CD4-positive, alpha-beta memory T cell (primary cell): ENCODE results near the gene RNF167. TPM values are rescaled to one million over a fixed set of nuclear protein-coding genes. Genes with fewer than 3 reads are reported as not detected.

Experiments used
- CTCF ChIA-PET: fragments of 350-600 bp; sonication (Branson Sonifier 250); formaldehyde crosslinking; loops from one replicate; lab custom pipeline; 2021; ENCODE audit warnings: inconsistent platforms; ENCODE audit not compliant: partially characterized antibody; lab: Charles Lee
- POLR2A ChIA-PET: fragments of 350-600 bp; sonication (Branson Sonifier 250); formaldehyde crosslinking; loops from one replicate; lab custom pipeline; 2021; ENCODE audit not compliant: partially characterized antibody; lab: Charles Lee
- DNase-seq, 5 donors: peaks; one replicate each; pipeline versions ENCODE4 v3.0.0 to v3.0.0-alpha.2; 2020 to 2022; ENCODE audit warnings: mixed read lengths in 1 of 5
- H3K27ac ChIP-seq: one replicate; pipeline ENCODE4 v1.7.0; 2013; ENCODE audit warnings: low read depth, low read length
- H3K27me3 ChIP-seq: 2 replicates; pipeline ENCODE4 v1.7.0; 2013; ENCODE audit warnings: mild to moderate bottlenecking, low read length, moderate library complexity; ENCODE audit not compliant: insufficient read depth
- H3K36me3 ChIP-seq: 2 replicates; pipeline ENCODE4 v1.7.0; 2013; ENCODE audit warnings: mild to moderate bottlenecking, low read length, moderate library complexity; ENCODE audit not compliant: insufficient read depth
- H3K4me1 ChIP-seq: 2 replicates; pipeline ENCODE4 v1.7.0; 2013; ENCODE audit warnings: mild to moderate bottlenecking, low read length, moderate library complexity; ENCODE audit not compliant: insufficient read depth
- H3K4me3 ChIP-seq, 2 donors: one replicate each; pipeline ENCODE4 v1.7.0; 2013; ENCODE audit warnings: low read length in 2 of 2, mild to moderate bottlenecking in 1 of 2
- H3K9me3 ChIP-seq, 2 donors: one replicate each; pipeline ENCODE4 v1.7.0; 2013; ENCODE audit warnings: low read length in 2 of 2, control low read depth in 1 of 2; ENCODE audit not compliant: control insufficient read depth in 1 of 2
- H3K27ac Mint-ChIP-seq, 7 donors: one replicate each; pipeline ENCODE4 v1.8.0; 2020 to 2021; ENCODE audit warnings: mixed read lengths in 7 of 7, mild to moderate bottlenecking in 6 of 7, inconsistent platforms in 3 of 7, moderate library complexity in 3 of 7
- H3K27me3 Mint-ChIP-seq, 2 donors: one replicate each; pipeline ENCODE4 v1.8.0; 2020 to 2021; ENCODE audit warnings: mixed read lengths in 2 of 2
- H3K36me3 Mint-ChIP-seq, 2 donors: one replicate each; pipeline ENCODE4 v1.8.0; 2020 to 2021; ENCODE audit warnings: mixed read lengths in 2 of 2, inconsistent platforms in 1 of 2, mild to moderate bottlenecking in 1 of 2
- H3K4me1 Mint-ChIP-seq, 4 donors: one replicate each; pipeline ENCODE4 v1.8.0; 2020 to 2021; ENCODE audit warnings: mixed read lengths in 4 of 4, mild to moderate bottlenecking in 1 of 4
- H3K4me3 Mint-ChIP-seq, 8 donors: one replicate each; pipeline ENCODE4 v1.8.0; 2020 to 2021; ENCODE audit warnings: mixed read lengths in 8 of 8, mild to moderate bottlenecking in 7 of 8, moderate library complexity in 6 of 8, inconsistent platforms in 3 of 8
- H3K9me3 Mint-ChIP-seq, 8 donors: one replicate each; pipeline ENCODE4 v1.8.0; 2020 to 2021; ENCODE audit warnings: mixed read lengths in 8 of 8, mild to moderate bottlenecking in 5 of 8, inconsistent platforms in 3 of 8, moderate library complexity in 1 of 8
- intact Hi-C: fragments of 100-400 bp; cut with micrococcal nuclease; formaldehyde crosslinking; loops from one replicate; pipeline ENCODE4 v1.15.1; 2023
- polyA plus RNA-seq, 2 donors: library from polyadenylated mRNA; unstranded; fragments of 300-500 nt; fragmentation: Illumina TruSeq; gene quantifications; one replicate each; pipeline ENCODE4 v1.2.3, GENCODE V29; 2021
- total RNA-seq, 2 experiments: library from RNA; stranded (reverse); gene quantifications; one replicate each; pipeline ENCODE4 v1.2.3, GENCODE V29; 2021

RNF167 gene
- total and polyA plus RNA-seq, 4 experiments from 2014 or later = 52.4 to 172 (median 108) TPM

GRCh38 chr17:4970273-4970672 is 30.2 kb downstream of the RNF167 start:
- Mint-ChIP-seq H3K4me1 (peaks cover 12 to 30% (median 25%) of the 10 kb centered on the region in 4 donors), H3K9me3 (no peaks in the 10 kb centered on the region), H3K36me3 (peaks cover 40 to 44% of the 10 kb centered on the region in 2 donors), H3K4me3 (peak overlapping the region in 5 of 8 donors; percentile 5 to 53 (median 51)), H3K27ac (peak overlapping the region in 3 of 7 donors; percentile 46 to 81 (median 76)), H3K27me3 (no peaks in the 10 kb centered on the region)
- H3K4me1 ChIP-seq = peaks cover 28% of the 10 kb centered on the region
- ChIA-PET CTCF (interaction anchor here (1.5 to 4.0 kb wide), 6 partner anchors 11 to 91 kb away, joined by 3 to 20 read pairs (median 10); partner anchors contain the start of genes CHRNE, RNF167 and SLC25A11), POLR2A (interaction anchor here (1.0 to 27.9 kb wide), 7 partner anchors 10 to 71 kb away, joined by 3 to 973 read pairs (median 4); partner anchors contain the start of genes C17orf107, CAMTA2, ENO3 and PFN1)
- H3K4me3 ChIP-seq = no peak overlapping the region
- H3K36me3 ChIP-seq = peaks cover 27% of the 10 kb centered on the region
- intact Hi-C loops = no loop called here
- H3K9me3 ChIP-seq = no peaks in the 10 kb centered on the region
- no peak for DNase-seq
- H3K27ac ChIP-seq = no peak overlapping the region
- H3K27me3 ChIP-seq = no peaks in the 10 kb centered on the region

DNA sequence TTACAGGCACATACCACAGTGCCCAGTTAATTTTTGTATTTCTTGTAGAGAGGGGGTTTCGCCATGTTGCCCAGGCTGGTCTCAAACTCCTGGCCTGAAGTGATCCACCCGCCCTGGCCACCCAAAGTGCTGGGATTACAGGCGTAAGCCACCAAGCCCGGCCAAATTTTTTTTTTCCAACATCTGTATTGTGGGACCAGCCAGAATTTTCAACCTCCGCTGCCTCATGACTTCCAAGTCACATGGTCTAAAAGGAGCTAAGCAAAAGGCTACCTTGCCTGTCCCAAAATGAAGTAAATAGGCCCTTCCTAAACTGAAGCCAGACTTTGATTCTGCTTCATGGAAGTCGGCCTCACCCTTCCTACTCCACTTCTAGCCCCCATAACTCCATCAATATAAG is 31.8 kb downstream of the RNF167 start:
- H3K27ac Mint-ChIP-seq = peak overlapping the region in 1 of 7 donors; percentile 79
- Histone ChIP-seq H3K9me3 (no peaks in the 10 kb centered on the region), H3K27me3 (no peaks in the 10 kb centered on the region), H3K27ac (no peak overlapping the region), H3K36me3 (peaks cover 29% of the 10 kb centered on the region), H3K4me3 (no peak overlapping the region), H3K4me1 (peaks cover 20% of the 10 kb centered on the region)
- intact Hi-C loops = no loop called here
- H3K9me3 Mint-ChIP-seq = no peaks in the 10 kb centered on the region
- DNase-seq = no peak
- ChIA-PET CTCF (interaction anchor here (1.2 to 4.0 kb wide), 6 partner anchors 9 to 91 kb away, joined by 3 to 20 read pairs (median 10); partner anchors contain the start of genes RNF167 and SLC25A11), POLR2A (interaction anchor here (3.0 to 27.9 kb wide), 2 partner anchors 15 to 26 kb away, joined by 14 to 973 read pairs; partner anchors contain the start of genes CAMTA2, ENO3, PFN1 and RNF167)
- H3K27me3 Mint-ChIP-seq = no peaks in the 10 kb centered on the region
- peaks cover 41 to 49% of the 10 kb centered on the region in 2 donors for H3K36me3 Mint-ChIP-seq
- no peak overlapping the region for H3K4me3 Mint-ChIP-seq
- peaks cover 4 to 29% (median 16%) of the 10 kb centered on the region in 4 donors for H3K4me1 Mint-ChIP-seq

DNA sequence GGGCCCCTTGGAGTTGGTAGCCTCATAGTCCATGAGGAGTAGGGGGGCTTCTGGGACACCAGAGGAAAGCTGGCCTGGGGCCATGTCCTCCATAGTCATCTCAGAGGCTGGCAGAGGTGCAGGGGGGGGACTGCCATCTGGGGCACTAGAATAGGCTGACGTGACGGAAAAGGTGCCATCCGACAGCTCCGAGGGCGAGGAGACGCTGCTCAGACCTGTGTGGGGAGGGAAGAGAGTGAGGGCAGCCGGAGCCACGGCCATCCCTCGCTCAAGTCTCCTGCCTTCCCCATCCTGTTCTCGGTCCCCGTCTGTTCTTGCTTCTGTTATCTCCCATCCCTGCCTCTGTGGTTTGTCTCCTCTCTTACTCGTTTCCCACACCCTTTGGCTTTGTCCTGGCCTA is 32.3 kb downstream of the RNF167 start:
- Mint-ChIP-seq H3K36me3 (peaks cover 46 to 52% of the 10 kb centered on the region in 2 donors), H3K27ac (peak overlapping the region in 2 of 7 donors; percentile 29 to 90)
- CTCF ChIA-PET = interaction anchor here (1.2 to 4.0 kb wide), 3 partner anchors 13 to 91 kb away, joined by 3 to 14 read pairs (median 3); partner anchors contain the start of genes RNF167 and SLC25A11

DNA sequence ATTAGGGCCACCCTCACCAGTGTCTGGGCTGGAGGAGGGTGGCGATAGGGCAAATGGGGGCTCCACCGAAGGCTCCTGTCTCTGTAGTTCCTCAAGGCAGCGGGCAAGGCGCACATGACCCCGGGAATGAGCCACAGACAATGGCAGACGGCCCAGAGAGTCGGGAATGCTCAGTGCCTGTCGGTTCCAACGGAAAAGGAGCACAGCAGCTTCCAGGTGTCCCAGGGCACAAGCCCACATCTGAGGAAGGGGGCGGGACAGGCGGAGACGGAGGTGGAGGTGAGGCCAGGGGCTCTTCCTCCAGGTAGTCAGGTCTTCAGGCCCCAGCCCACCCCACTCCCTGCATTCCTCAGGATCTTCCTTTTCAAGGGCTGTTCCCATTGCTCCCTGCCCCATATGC is 32.7 kb downstream of the RNF167 start:
- H3K27ac Mint-ChIP-seq = peak overlapping the region in 3 of 7 donors; percentile 29 to 90 (median 52)
- no peaks in the 10 kb centered on the region for H3K27me3 Mint-ChIP-seq
- Histone ChIP-seq H3K9me3 (no peaks in the 10 kb centered on the region), H3K4me3 (no peak overlapping the region), H3K27me3 (no peaks in the 10 kb centered on the region), H3K27ac (no peak overlapping the region), H3K4me1 (peaks cover 20% of the 10 kb centered on the region), H3K36me3 (peaks cover 38% of the 10 kb centered on the region)
- no peak for DNase-seq
- no peak overlapping the region for H3K4me3 Mint-ChIP-seq
- POLR2A ChIA-PET = interaction anchor here (3.0 to 27.9 kb wide), 2 partner anchors 14 to 27 kb away, joined by 14 to 973 read pairs; partner anchors contain the start of genes CAMTA2, ENO3, PFN1 and RNF167
- intact Hi-C loops = no loop called here
- peaks cover 4 to 29% (median 16%) of the 10 kb centered on the region in 4 donors for H3K4me1 Mint-ChIP-seq
- H3K36me3 Mint-ChIP-seq = peaks cover 50 to 57% of the 10 kb centered on the region in 2 donors
- no peaks in the 10 kb centered on the region for H3K9me3 Mint-ChIP-seq
- CTCF ChIA-PET = interaction anchor here (1.2 to 4.0 kb wide), 2 partner anchors 13 to 33 kb away, joined by 3 to 14 read pairs; partner anchors contain the start of genes RNF167 and SLC25A11

More for the DNA sequence above, 32.3 kb downstream of the RNF167 start:
- H3K4me1 ChIP-seq = peaks cover 20% of the 10 kb centered on the region
- H3K27ac ChIP-seq = no peak overlapping the region
- no peaks in the 10 kb centered on the region for H3K27me3 Mint-ChIP-seq
- H3K9me3 Mint-ChIP-seq = no peaks in the 10 kb centered on the region
- H3K36me3 ChIP-seq = peaks cover 34% of the 10 kb centered on the region
- POLR2A ChIA-PET = interaction anchor here (3.0 to 27.9 kb wide), 2 partner anchors 14 to 26 kb away, joined by 14 to 973 read pairs; partner anchors contain the start of genes CAMTA2, ENO3, PFN1 and RNF167
- no peak overlapping the region for H3K4me3 ChIP-seq
- H3K4me1 Mint-ChIP-seq = peaks cover 4 to 29% (median 16%) of the 10 kb centered on the region in 4 donors
- no peak for DNase-seq
- no peaks in the 10 kb centered on the region for H3K9me3 ChIP-seq
- H3K4me3 Mint-ChIP-seq = no peak overlapping the region
- intact Hi-C loops = no loop called here
- H3K27me3 ChIP-seq = no peaks in the 10 kb centered on the region

DNA sequence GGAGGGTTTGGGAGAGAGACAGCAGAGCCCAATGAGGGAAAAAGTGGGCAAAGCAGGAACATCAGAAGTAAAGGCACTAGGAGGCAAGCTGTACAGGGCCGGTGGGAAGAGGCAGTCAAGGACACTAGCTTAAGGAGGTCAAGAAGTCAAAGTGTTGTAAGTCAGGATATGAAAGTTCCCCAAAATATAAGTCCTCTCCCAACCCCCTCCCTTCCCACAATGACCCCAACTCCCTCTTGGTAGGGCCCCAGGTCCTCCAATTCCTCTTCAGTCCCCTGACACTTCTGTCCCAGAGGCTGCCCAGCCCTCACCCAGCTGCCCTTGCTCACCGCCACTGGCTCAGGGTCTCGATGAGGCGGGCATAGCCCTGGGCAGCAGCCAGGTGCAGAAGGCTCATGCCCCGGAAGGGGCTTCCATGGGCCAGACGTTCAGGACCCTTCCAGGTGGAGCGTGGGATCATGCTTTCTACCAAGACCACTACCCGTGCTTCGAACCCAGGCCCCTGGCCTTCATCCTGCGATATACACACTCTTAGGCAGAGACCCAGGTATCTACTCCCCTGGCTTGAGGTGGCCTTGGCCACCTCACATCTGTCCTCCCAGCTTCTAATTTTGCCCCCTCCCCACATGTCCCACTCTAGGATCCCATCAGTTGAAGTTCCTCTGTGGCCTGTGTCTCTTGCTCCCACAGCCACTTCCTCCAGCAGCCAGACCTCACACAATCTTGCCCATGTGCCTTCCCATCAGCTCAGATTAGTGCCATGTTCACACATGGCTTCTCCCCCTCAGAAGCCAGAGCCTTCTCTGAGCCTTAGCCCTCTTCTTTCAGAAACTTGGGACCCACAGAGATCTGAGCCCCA is 33.4 kb downstream of the RNF167 start:
- intact Hi-C loops = no loop called here
- DNase-seq = no peak
- Mint-ChIP-seq H3K9me3 (no peaks in the 10 kb centered on the region), H3K36me3 (peaks cover 54 to 61% of the 10 kb centered on the region in 2 donors), H3K4me1 (peaks cover 4 to 29% (median 16%) of the 10 kb centered on the region in 4 donors), H3K27me3 (no peaks in the 10 kb centered on the region), H3K4me3 (no peak overlapping the region), H3K27ac (peak overlapping the region in 5 of 7 donors; percentile 7 to 74 (median 52))
- POLR2A ChIA-PET = interaction anchor here (1.2 to 27.9 kb wide), 2 partner anchors 9 to 27 kb away, joined by 4 to 973 read pairs; partner anchors contain the start of genes ENO3, PFN1, RNF167 and SLC25A11
- H3K36me3 ChIP-seq = peaks cover 46% of the 10 kb centered on the region
- no peak overlapping the region for H3K4me3 ChIP-seq
- peaks cover 15% of the 10 kb centered on the region for H3K4me1 ChIP-seq
- H3K9me3 ChIP-seq = no peaks in the 10 kb centered on the region
- CTCF ChIA-PET = interaction anchor here (4.0 kb wide), 1 partner anchor 12 kb away, joined by 14 read pairs; no protein-coding TSS in a partner anchor
- H3K27ac ChIP-seq = no peak overlapping the region
- H3K27me3 ChIP-seq = no peaks in the 10 kb centered on the region

DNA sequence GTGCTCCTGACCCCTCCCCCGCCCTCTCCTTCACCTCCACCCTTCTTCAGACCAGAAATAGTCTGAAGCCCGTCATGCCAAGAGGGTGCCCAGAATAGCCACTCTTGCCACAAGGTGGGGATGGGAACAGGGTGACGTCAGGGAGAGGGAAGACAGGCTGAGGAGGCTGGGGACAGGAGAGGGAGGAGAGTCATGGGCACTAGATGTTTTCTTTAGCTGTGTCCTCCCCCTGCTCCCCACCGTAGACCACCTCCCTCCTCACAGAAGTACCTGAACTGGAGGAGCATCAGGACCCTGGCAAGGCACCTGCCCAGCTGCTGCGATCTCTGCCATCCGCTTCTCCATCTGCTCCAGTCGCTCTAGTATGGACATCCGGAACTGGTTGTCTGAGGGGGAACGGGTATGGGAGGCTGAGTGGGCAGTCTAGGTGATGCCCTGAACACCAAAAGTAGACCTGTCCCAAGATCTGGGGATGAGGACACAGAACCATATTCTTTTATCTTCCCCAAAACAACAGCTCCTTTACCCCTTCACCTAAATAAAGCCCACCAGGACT is 34.1 kb downstream of the RNF167 start:
- Mint-ChIP-seq H3K36me3 (peaks cover 54 to 65% of the 10 kb centered on the region in 2 donors), H3K27ac (peak overlapping the region in 3 of 7 donors; percentile 29 to 68 (median 57)), H3K9me3 (no peaks in the 10 kb centered on the region), H3K4me3 (no peak overlapping the region), H3K27me3 (no peaks in the 10 kb centered on the region), H3K4me1 (peaks cover 4 to 22% (median 16%) of the 10 kb centered on the region in 4 donors)
- H3K4me1 ChIP-seq = peaks cover 8% of the 10 kb centered on the region
- no peak overlapping the region for H3K4me3 ChIP-seq
- intact Hi-C loops = no loop called here
- H3K27ac ChIP-seq = no peak overlapping the region
- CTCF ChIA-PET = interaction anchor here (1.2 to 4.0 kb wide), 4 partner anchors 12 to 87 kb away, joined by 3 to 14 read pairs (median 4); partner anchors contain the start of genes RNF167 and SLC25A11
- peaks cover 51% of the 10 kb centered on the region for H3K36me3 ChIP-seq
- POLR2A ChIA-PET = interaction anchor here (0.6 to 27.9 kb wide), 5 partner anchors 9 to 28 kb away, joined by 3 to 973 read pairs (median 4); partner anchors contain the start of genes CAMTA2, ENO3, KIF1C and PFN1
- no peak for DNase-seq
- no peaks in the 10 kb centered on the region for H3K27me3 ChIP-seq
- H3K9me3 ChIP-seq = no peaks in the 10 kb centered on the region
